ENCODE data around the gene AMBRA1.

Gene AMBRA1

DNA sequence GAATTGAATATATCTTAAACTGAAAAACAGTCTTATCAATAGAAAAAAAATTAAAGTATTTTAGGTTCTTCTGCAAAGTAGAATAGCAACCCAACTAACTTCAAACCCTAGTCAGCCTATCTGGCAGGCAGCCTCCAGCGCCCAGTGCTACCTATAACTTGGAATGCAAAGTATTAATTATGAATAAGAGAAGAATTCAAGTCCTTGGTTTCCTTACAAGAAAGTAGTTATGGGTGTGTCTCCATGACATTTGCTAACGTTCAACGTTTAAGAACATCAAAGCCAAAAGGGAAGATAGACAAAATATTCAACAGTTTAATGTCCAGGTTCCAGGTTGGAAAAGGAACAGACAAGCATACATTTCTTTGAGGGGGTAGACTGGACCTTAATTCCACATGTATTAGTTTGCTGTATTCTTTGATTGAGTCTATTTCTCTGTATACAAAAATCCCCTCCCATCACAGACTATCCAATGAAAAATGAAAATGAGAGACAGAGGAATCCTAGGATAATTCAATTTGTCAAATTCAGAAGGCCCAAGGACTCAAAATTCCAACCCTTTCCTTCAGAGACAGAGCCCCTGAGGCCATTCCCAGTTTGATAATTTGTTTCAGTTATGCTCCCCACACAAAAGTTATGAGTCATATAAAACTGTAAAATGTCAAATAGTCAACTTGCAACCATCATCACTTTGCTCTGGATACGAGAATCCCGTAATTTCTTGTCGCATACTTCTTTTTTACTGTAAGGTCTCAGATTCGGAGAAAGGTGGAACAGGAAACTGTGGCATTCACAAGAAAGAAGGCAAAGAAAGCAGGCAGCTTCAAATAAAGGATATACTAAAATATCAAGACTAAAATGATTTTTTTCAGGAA is 118.5 kb downstream of the AMBRA1 start:
- DNase-seq (ENCODE audit: low read depth in 2 of 2): no peak

DNA sequence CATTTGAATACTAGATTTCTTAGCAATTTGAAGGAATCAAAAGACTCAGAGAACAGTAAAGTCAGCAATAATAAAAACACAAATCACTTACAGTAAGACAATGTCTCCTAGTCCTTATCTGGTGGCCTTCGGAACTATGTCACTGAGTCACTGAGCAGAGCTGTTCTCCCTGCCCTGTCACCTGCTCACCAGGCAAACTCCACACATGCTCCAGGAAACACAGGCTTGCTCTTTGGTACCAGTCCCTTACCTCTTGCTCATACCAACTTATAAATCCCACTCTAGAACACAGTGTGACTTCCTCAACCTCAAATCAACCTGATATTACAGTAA is 121.2 kb downstream of the AMBRA1 start:
- no peak for DNase-seq (ENCODE audit: low read depth in 2 of 2)

DNA sequence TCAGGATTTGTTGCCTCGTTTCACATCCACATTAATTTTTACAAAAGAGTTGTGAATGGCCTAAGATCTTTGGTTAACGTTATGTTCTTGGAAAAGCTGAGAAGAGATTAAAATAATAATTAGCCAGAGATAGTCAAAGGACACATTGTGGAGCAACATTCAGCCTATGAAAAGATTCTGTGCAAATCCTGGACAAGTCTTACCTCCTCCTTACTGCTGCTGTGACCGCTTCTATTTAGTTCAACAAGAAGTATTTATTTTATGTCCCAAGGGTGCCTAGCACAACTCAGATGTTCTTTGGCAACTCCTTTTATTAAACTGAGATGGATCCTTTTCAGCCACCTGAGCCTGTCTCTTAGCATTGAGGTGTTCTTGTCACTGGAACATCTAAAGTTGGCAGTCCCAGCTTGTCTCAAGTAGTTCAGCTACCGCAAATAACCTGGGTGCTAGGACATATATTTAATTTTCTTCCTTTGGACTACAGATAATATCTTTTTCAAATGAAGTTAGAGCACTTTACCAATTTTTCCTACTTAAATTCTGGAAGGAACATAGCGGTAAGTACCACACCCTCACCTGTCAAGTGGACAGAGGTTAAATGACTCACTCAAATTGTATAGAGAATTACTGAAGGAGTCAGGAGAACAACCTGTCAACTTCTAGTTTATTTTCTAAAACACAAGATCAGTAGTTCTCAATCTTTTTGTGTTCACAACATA is 121.7 kb downstream of the AMBRA1 start:
- no peak for DNase-seq (ENCODE audit: low read depth in 2 of 2)

DNA sequence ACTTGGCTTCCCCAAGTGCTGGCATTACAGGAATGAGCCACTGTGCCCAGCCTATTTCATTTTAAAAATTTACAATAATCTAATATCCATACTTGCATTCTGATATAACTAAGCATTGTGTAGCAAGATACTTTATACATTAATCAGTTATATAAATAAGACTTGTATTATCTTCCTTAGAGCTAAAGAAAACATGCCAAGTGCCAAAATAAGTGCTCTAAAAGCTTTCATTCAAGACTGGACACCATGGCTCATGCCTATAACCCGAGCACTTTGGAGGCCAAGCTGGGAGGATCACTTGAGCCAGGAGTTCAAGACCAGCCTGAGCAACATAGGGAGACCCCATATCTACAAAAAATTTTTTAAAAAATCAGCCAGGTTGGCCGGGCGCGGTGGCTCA is 123.9 kb downstream of the AMBRA1 start:
- no peak for DNase-seq (ENCODE audit: low read depth in 2 of 2)

DNA sequence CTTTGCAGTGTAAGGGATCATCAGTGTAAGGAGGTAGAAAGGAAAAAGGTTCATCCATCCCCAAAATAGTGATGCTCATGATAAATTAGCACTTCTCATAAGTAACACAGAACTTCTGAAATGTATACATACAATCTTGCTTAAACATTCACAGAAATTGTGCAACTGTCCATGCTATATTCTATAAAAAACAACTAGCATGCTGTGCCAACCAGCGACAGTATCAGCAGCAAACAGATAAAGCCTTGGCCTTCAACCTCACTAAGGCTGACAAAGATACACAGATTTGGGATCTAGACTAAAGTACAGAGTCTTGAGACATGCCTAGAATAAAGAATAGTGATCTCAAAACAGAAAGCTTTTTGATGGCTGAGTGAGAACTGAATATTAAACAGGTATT is 128.1 kb downstream of the AMBRA1 start:
- DNase-seq (ENCODE audit: low read depth in 2 of 2): no peak

DNA sequence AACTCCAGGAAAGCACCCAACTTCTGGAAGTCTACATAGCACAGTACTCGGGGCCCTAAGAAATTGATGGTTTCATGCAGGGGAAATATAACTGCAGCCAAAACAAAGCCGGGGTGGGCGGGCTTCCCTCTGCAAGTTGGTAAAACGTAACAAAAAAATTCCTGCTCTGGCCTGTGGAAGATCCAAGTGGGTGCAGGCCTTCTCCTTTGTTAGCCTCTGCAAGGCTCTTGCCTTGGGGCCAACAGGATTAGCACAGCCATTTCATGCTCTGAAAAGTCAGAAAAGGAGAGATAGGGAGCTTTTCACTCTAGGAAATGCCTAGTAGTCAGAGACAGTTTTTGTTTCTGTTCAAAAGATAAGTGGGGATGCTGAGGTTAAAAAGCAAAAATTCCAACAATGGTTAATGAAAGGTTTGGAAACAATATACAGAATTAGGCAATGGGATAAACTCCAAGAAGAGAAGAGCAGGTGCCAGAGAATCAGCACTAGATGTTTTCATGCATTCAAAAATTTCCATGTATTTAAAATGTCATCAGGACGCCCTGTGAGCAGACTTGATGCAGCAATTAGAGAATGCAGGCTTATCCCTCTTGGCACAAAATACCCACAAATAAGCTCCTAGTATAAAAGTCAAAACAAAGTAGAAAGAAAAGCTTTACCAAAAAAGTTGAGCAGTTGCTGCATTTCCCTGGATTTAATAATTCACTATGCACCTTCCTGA is 130.0 kb downstream of the AMBRA1 start:
- no peak for DNase-seq (ENCODE audit: low read depth in 2 of 2)

DNA sequence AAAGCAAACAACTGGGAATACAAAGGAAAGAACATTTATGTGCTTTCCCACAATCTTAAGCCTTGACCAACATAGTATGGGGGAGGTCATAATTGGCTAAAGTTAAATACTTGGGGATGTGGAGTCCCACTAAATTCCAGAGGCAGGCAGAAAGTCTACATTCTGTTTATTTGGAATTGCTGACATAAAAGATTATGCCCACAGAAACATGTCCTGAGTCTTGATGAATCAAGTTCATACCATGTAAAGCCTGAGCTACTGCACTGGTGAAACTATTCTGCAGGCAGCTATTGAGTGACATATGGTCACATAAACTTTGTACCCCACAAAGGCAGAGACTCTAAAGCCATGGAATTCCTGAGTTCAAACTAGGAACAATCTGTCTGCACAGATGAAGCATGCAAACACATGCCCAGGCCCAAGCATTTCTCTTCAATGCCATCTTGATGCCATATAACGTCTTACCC is 132.3 kb downstream of the AMBRA1 start:
- DNase-seq (ENCODE audit: low read depth in 2 of 2): no peak

DNA sequence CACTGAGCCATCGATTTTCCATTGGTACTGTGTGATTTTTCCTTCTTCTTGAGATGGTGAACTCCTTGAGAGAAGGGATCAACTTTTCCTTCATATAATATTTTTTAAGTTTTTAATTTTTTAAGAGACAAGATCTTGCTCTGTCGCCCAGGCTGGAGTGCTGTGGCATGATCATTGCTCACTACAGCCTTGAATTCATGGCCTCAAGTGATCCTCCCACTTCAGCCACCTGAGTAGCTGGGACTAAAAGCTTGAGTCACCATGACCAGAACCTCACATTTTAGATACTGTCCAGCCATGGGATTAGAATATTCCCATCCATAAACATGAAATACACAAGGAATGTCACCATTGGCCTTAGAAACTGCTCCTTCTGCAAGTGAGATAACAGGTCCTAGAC is 135.3 kb downstream of the AMBRA1 start:
- no peak for DNase-seq (ENCODE audit: low read depth in 2 of 2)

DNA sequence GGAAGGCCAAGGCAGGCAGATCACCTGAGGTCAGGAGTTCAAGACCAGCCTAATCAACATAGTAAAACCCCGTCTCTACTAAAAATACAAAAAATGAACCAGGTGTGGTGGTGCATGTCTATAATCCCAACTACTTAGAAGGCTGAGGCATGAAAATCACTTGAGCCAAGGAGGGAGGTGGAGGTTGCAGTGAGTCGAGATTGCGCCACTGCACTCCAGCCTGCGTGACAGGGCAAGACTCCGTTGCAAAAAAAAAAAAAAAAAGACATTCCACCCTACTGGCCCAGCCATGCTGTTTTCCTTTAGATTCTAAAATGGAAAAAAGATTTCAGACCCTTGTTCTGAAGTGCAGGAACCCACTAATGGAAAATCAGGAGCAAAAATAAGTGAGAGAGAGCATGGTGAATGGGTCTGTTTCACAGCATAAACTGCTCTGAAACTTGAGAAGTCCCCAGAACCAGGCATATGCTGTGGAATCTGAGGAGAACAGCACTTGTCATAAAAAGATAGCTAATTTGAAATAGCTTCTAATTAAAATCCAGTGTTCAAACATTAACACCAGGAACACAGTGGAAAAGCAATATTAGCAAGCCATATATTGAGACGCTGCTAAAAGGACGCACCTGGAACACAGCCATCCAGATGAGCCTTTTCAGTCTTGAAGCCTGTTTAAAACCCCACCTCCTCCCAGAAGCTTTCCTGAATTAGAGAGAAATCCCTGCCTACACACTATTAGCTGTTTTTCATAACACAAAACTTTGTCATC is 136.0 kb downstream of the AMBRA1 start:
- no peak for DNase-seq (ENCODE audit: low read depth in 2 of 2)

DNA sequence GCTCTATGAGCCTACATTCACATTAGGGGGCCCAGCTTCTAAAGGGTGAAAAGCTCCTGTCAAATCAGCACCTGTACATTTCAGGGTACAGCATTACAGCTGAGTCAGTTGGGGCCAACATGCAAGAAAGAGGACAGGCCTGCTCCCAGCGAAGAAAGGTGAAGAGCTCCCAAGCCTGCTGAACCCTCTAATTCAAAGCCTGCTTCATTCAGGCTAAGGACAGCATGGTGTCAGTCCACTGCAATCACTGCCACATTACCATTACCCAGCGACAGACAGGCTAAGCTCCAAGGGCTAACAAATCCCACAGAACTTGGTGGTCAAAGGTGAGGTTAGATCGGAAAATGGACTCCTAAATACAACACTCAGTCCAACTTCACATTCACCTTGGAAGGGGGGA is 136.8 kb downstream of the AMBRA1 start:
- DNase-seq (ENCODE audit: low read depth in 2 of 2): no peak

DNA sequence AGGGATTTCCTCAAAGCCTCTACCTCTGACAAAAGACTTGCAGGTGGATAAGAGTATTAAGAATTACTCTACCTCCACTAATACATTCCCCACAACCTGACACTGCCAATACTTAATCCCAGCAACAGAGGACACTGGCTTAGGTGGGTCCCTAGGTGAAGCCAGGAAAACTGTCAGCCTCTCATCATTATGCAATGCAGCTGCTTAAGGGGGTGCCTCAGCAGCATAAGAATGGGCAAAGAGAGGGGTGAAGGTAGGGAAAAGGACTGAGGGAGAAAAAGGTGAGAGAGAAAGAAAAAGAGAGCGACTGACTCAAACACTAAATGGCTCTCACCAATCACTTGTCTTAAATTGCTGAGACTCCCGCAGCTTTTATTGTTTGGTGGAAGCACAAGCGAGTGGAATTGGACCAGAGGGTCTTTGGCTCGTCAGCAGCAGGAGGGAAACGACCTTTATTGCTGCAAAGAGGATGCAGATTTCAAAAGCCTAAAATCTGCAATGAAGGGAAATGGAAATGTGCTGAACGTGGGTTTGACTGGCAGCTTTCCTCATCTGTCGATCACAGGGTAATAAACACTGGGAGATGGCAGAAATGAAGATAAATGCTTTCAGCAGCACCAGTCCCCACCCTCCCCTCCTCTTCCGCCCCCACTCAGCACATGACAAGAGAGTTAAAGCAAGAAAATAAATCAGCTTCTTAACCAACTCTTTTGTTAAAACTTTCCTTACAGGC is 137.4 kb downstream of the AMBRA1 start:
- DNase-seq (ENCODE audit: low read depth in 2 of 2): no peak

DNA sequence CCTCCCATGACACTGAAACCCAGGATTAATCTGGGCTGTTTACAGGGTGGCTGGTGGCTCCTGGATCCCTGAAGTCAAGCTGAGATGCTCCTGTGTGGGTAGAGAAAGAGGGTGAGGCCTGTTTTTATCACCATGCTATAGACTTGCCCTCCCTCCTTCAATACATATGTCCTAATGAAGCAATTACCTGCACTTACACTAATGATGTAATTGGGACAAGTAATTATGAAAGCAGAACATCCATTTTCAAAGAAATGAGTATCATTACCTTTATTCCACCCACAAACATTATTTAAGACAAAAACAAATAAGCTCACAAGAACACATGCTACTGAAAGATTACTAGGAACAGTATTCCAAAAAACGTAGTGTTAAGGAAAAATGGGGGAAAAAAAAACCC is 138.0 kb downstream of the AMBRA1 start:
- DNase-seq (ENCODE audit: low read depth in 2 of 2): no peak

DNA sequence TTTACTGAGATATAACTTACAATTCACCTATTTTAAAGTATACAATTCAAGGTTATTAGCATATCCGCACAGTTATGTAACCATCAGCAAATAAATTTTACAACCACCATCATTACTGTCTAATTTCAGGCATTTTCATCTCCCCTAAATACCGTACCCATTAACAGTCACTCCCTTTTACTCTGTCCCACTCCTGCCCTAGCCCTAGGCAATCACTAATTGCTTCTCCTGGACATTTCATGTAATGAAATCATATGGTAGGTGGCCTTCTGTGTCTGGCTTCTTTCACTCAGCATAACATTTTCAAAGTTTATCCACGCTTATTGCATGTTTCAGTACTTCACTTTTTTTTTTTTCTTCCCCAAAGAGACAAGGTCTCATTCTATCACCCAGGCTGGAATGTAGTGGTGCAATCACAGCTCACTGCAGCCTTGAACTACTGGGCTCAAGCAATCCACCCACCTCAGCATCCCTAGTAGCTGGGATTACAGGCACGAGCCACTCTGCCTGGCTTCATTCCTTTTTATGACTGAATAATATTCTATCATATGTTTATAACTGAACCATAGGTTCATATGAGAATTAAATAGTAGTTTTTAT is 140.8 kb downstream of the AMBRA1 start:
- no peak for DNase-seq (ENCODE audit: low read depth in 2 of 2)

DNA sequence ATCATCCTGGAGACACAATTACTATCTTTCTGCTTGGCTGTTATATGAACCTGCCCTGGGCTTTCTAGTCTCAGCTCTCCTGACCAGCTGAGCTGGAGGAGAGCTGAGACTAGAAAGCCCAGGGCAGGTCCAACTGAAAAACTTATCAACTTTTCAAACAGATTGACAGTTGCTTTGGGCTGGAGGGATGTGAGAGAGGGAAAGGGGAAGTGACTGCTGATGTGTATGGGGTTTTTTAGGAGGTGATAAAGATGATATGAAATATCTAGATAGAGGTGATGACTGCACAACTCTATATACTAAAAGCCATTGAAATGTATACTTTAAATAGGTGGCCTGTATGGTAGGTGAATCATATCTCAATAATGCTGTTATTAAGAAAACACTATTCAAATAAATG is 142.1 kb downstream of the AMBRA1 start:
- no peak for DNase-seq (ENCODE audit: low read depth in 2 of 2)

DNA sequence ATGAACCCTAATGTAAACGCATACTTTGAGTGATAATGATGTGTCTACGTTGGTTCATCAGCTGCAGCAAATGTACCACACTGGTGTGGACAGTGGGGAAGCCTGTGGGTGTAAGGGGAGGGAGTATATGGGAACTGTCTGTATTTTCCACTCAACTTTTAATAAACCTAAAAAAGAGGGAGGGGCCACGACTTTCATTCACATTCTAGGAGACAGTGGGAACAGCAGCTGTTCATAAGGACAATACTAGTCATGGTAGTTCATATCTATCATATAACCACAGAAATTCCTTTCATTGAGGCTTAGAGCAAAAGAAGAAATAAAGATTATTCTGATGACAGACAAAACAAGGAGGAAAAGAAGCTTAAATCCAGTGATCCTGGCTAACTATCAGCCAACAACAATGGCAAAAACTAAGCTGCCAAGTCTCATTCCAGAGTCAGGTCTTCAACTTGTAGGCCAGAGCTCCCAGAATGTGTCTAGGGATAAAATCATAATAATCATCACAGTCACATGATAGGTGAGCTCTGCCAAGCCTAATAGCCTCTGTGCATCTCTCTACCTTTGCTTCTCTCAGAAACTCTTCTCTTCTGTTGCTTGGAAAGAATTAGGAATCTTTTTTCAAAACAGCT is 142.9 kb downstream of the AMBRA1 start:
- no peak for DNase-seq (ENCODE audit: low read depth in 2 of 2)

DNA sequence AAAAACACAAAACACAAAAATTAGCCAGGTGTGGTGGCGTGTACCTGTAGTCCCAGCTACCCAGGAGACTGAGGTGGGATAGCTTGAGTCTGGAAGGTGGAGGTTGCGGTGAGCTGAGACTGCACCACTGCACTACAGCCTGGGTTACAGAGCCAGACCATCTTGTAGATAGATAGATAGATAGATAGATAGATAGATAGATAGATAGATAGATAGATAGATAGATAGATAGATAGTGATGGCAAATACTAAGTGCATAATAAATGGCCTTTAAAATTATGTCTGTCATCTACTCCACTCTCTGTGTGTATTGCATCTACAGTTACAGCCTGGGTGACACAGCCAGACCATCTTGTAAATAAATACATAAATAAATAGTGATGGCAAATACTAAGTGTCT is 146.3 kb downstream of the AMBRA1 start:
- DNase-seq (ENCODE audit: low read depth in 2 of 2): no peak

DNA sequence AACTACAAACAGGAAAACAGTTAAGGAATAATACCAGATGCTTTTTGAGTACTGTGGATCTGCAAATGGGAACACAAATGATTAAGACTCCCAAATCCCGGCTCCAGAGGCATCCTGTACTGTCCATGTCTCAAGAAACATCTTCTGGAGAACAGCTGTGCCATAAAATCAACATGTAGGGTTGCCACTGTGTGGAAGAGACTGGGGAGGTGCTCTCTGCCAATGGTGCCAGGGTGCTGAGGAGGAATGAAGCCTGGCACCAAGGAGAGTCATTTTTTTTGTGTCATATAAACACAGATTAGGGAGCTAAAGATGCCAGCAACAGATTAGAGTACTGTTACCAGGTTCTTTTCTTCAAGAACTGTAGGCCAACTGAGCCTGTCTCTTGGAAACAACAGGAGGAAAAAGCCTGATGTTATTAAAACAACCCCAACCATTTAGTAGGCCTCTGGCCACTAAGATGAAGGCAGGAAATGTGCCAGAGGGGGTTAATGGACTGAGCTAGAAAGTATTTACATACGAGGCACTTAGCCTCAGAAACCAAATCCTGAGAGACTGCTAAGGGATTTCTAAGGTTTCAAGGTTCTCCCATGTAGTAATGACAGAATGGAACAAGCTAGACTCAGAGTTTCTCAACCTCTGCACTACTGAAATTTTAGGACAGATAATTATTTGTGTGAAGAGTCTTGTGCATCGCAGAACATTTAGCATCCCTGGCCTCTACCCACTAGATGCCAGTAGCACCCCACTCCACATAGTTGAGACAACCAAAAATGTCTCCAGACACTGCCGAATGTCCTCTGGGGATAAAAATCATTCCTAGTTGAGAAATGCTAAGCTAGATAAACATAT is 147.7 kb downstream of the AMBRA1 start:
- DNase-seq (ENCODE audit: low read depth in 2 of 2): no peak

DNA sequence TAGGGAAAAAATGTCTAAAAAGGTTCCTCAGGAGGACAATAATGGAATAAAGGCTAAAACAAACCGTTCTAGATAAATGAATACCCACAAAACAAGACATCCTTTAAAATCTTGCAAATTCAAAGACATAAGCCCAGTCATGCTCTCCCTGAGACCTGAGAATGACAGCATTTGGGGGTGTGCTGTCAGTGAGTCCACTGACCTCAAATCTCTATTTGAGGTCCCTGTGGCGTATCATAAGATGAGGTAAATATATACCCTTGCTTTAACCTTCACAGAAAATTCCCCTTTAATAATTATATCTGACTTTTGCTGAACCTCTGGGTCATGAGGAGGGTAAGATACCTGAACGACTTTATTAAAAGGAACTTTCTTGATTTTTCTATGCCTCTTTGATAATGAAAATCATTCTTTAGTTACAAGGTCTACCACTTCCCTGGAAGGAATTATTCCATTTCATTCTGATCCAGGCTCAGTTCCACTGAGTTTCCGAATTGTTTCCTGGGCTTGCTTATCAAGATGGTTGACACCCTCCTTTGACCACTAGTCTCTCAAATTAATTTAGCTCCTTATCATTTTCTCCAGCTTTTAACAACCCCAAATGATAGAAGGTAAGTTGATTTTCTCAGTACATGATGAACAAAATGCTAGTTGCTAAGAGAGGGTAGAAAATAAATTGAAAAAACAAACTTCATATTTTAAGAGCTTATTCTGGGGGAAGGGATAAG is 148.5 kb downstream of the AMBRA1 start:
- no peak for DNase-seq (ENCODE audit: low read depth in 2 of 2)

DNA sequence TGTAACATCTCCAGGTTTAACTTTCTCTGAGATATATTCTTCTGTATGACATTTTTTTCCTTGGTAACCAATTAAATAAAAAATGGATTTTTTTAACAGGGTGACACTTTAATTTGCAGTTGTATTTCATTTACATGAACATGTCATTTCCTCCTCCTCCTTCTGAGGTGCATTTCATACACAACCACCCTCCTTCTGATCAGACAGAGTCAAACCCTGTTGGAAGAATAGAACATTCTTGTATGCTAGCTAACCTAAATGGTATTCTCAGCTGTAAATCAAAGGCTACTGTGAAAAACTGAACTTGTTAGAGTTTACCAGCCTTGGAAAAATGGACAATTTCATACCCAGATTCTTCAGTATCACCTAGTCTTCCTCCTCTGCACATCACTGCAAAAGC is 149.5 kb downstream of the AMBRA1 start:
- DNase-seq (ENCODE audit: low read depth in 2 of 2): no peak
